CD4-positive, CD25-positive, alpha-beta regulatory T cell (primary cell): ENCODE data around the gene JUP. TPM values are rescaled to one million over a fixed set of nuclear protein-coding genes. Genes with fewer than 3 reads are reported as not detected.

Experiments used
- ATAC-seq, 2 donors: fragments of 150-1000 bp; cut with Tn5 transposase; one replicate each; pipeline ENCODE4 v1.10.0; 2021; ENCODE audit warnings: low read depth in 2 of 2, moderate number of reproducible peaks in 2 of 2, moderate library complexity in 1 of 2
- DNase-seq, 3 donors: peaks; one replicate each; pipeline versions ENCODE4 v3.0.0 to v3.0.0-alpha.2; 2012 to 2022; ENCODE audit warnings: mixed read lengths in 1 of 3
- H3K27ac ChIP-seq: one replicate; pipeline ENCODE4 v1.7.0; 2013; ENCODE audit warnings: mild to moderate bottlenecking, low read length; ENCODE audit not compliant: insufficient read depth, poor library complexity, severe bottlenecking
- H3K27me3 ChIP-seq: one replicate; pipeline ENCODE4 v1.7.0; 2013; ENCODE audit warnings: low read length; ENCODE audit not compliant: control insufficient read depth, insufficient read depth
- H3K36me3 ChIP-seq: one replicate; pipeline ENCODE4 v1.7.0; 2013; ENCODE audit warnings: mild to moderate bottlenecking, low read length, moderate library complexity; ENCODE audit not compliant: control insufficient read depth, insufficient read depth
- H3K4me1 ChIP-seq: 2 replicates; pipeline ENCODE4 v1.7.0; 2013; ENCODE audit warnings: mild to moderate bottlenecking, low read length; ENCODE audit not compliant: insufficient read depth, control insufficient read depth, poor library complexity, severe bottlenecking
- H3K4me3 ChIP-seq: one replicate; pipeline ENCODE4 v1.7.0; 2013; ENCODE audit warnings: low read depth, mild to moderate bottlenecking, low read length, moderate library complexity
- H3K9me3 ChIP-seq, 2 experiments: 1 replicate in 1 of 2; 2 replicates in 1 of 2; pipeline ENCODE4 v1.7.0; 2013; ENCODE audit warnings: low read length in 2 of 2, mild to moderate bottlenecking in 1 of 2, moderate library complexity in 1 of 2; ENCODE audit not compliant: control insufficient read depth in 2 of 2
- H3K27ac Mint-ChIP-seq, 3 donors: one replicate each; pipeline ENCODE4 v1.8.0; 2020 to 2022; ENCODE audit warnings: mild to moderate bottlenecking in 3 of 3, mixed read lengths in 3 of 3, moderate library complexity in 2 of 3
- H3K27me3 Mint-ChIP-seq: one replicate; pipeline ENCODE4 v1.8.0; 2022; ENCODE audit warnings: mild to moderate bottlenecking, mixed read lengths
- H3K36me3 Mint-ChIP-seq: one replicate; pipeline ENCODE4 v1.8.0; 2020; ENCODE audit warnings: mixed read lengths
- H3K4me1 Mint-ChIP-seq, 4 donors: one replicate each; pipeline ENCODE4 v1.8.0; 2020 to 2022; ENCODE audit warnings: mixed read lengths in 4 of 4, mild to moderate bottlenecking in 1 of 4
- H3K4me3 Mint-ChIP-seq, 4 donors: one replicate each; pipeline ENCODE4 v1.8.0; 2020 to 2022; ENCODE audit warnings: mild to moderate bottlenecking in 4 of 4, mixed read lengths in 4 of 4, moderate library complexity in 3 of 4
- H3K9me3 Mint-ChIP-seq, 7 donors: one replicate each; pipeline ENCODE4 v1.8.0; 2020 to 2022; ENCODE audit warnings: mixed read lengths in 7 of 7, mild to moderate bottlenecking in 3 of 7, moderate library complexity in 2 of 7
- polyA plus RNA-seq, 4 donors: library from polyadenylated mRNA; unstranded; fragments of 300-500 nt; fragmentation: Illumina TruSeq; gene quantifications; one replicate each; pipeline ENCODE4 v1.2.3, GENCODE V29; 2021
- total RNA-seq: library from RNA; stranded (reverse); gene quantifications from one replicate; pipeline ENCODE4 v1.2.3, GENCODE V29; 2022

Gene JUP
- total and polyA plus RNA-seq, 5 donors from 2014 or later = 0.32 to 1.3 (median 0.33) TPM; not detected in 2

DNA sequence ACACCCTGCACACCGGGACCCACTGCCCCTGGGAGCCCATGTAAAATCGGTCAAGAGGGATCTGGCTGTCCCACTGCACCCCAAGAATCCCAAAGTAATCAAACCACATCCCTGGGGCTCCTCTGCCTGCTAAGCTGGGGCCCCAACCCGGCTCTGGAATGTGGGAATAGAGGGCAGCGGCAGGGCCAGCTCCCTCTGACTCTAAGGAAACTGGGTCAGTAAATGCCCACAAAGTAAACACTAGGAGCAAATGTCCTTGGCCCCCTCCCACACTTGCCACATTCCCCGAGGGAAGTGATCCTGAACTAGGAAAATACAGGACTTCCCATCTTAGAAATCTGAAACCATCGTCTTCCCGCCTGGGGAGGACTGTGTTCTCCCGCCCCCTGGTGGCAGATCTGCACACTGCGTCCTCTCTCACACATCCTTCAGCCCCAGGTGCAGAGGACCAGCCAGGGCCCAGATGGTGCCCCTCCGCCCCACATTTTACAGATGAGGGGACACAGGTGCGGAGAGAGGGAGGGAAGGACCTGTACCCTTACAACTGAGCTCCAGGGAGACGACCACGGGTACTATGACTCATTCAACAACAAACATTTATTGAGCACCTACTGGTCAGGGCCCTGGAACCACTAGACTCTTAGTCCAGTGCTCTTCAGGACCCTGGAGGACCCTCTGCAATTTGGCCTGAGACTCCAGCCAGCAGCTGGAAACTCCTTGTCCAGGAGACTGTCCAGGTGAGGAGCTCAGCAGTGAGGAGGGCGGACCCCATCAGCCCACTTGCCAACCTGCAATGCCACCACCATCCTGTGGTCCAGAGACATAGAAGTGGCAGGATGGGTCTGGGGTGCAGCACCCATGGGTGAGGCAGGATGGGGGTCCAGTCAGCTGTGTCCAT is 15.1 kb upstream of the JUP start:
- no peaks in the 10 kb centered on the region for H3K9me3 Mint-ChIP-seq
- H3K36me3 Mint-ChIP-seq = peaks cover 3% of the 10 kb centered on the region
- DNase-seq = peak; percentile 54 to 65 (median 64)
- Histone ChIP-seq H3K36me3 (no peaks in the 10 kb centered on the region), H3K4me3 (no peak overlapping the region), H3K9me3 (no peaks in the 10 kb centered on the region), H3K4me1 (peaks cover 4% of the 10 kb centered on the region), H3K27ac (no peak overlapping the region), H3K27me3 (no peaks in the 10 kb centered on the region)
- H3K27me3 Mint-ChIP-seq = peaks cover under 1% of the 10 kb centered on the region
- H3K4me3 Mint-ChIP-seq = no peak overlapping the region
- H3K4me1 Mint-ChIP-seq = peaks cover 3 to 10% (median 5%) of the 10 kb centered on the region in 4 donors
- peak; percentile 74 to 81 for ATAC-seq
- peak overlapping the region in 2 of 3 donors; percentile 17 to 88 for H3K27ac Mint-ChIP-seq

- Histone ChIP-seq H3K27ac (no peak overlapping the region), H3K36me3 (no peaks in the 10 kb centered on the region), H3K4me1 (peaks cover 4% of the 10 kb centered on the region), H3K4me3 (no peak overlapping the region), H3K27me3 (no peaks in the 10 kb centered on the region), H3K9me3 (no peaks in the 10 kb centered on the region)
- ATAC-seq (no peak), DNase-seq (no peak)
- Mint-ChIP-seq H3K27ac (no peak overlapping the region), H3K27me3 (peaks cover 6% of the 10 kb centered on the region), H3K4me1 (peaks cover 3 to 10% (median 5%) of the 10 kb centered on the region in 4 donors), H3K9me3 (no peaks in the 10 kb centered on the region), H3K36me3 (peaks cover 3% of the 10 kb centered on the region), H3K4me3 (peak overlapping the region in 1 of 4 donors; percentile 9)
Measured at GRCh38 chr17:41800601-41801373, 14.3 kb upstream of the JUP start.

DNA sequence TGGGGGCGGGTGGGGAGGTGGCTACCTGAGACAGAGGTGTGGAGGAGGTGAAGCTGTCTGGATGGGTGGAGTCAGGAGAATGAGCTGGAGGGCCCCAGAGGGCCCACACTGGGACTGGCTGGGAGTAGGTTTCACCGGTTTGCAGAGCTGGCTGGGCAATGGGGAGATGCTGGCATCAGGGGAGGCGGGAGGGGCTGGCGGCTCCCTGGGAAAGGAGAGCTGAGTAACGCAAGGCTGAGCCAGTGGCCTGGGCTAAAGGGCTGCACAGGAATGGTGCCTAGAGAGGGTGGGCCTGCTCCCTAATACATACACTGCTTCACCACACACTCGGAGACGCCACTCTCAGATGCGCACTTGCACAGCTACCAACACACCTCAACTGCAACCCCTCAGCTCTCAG is 12.9 kb upstream of the JUP start:
- Histone ChIP-seq H3K9me3 (no peaks in the 10 kb centered on the region), H3K36me3 (no peaks in the 10 kb centered on the region), H3K27ac (no peak overlapping the region), H3K4me3 (no peak overlapping the region), H3K4me1 (peaks cover 4% of the 10 kb centered on the region), H3K27me3 (no peaks in the 10 kb centered on the region)
- Mint-ChIP-seq H3K4me1 (peaks cover 3 to 10% (median 5%) of the 10 kb centered on the region in 4 donors), H3K36me3 (peaks cover 3% of the 10 kb centered on the region), H3K27ac (no peak overlapping the region), H3K27me3 (peaks cover 11% of the 10 kb centered on the region), H3K4me3 (peak overlapping the region in 1 of 4 donors; percentile 15), H3K9me3 (no peaks in the 10 kb centered on the region)
- DNase-seq = no peak
- no peak for ATAC-seq

- Mint-ChIP-seq H3K4me1 (peaks cover 3 to 10% (median 5%) of the 10 kb centered on the region in 4 donors), H3K9me3 (no peaks in the 10 kb centered on the region), H3K36me3 (peaks cover 3% of the 10 kb centered on the region), H3K27ac (no peak overlapping the region), H3K4me3 (no peak overlapping the region), H3K27me3 (peaks cover 11% of the 10 kb centered on the region)
- Histone ChIP-seq H3K36me3 (no peaks in the 10 kb centered on the region), H3K4me3 (no peak overlapping the region), H3K9me3 (no peaks in the 10 kb centered on the region), H3K4me1 (peaks cover 4% of the 10 kb centered on the region), H3K27me3 (no peaks in the 10 kb centered on the region), H3K27ac (no peak overlapping the region)
- no peak for ATAC-seq
- no peak for DNase-seq
Measured at GRCh38 chr17:41797377-41797776, 10.9 kb upstream of the JUP start.

DNA sequence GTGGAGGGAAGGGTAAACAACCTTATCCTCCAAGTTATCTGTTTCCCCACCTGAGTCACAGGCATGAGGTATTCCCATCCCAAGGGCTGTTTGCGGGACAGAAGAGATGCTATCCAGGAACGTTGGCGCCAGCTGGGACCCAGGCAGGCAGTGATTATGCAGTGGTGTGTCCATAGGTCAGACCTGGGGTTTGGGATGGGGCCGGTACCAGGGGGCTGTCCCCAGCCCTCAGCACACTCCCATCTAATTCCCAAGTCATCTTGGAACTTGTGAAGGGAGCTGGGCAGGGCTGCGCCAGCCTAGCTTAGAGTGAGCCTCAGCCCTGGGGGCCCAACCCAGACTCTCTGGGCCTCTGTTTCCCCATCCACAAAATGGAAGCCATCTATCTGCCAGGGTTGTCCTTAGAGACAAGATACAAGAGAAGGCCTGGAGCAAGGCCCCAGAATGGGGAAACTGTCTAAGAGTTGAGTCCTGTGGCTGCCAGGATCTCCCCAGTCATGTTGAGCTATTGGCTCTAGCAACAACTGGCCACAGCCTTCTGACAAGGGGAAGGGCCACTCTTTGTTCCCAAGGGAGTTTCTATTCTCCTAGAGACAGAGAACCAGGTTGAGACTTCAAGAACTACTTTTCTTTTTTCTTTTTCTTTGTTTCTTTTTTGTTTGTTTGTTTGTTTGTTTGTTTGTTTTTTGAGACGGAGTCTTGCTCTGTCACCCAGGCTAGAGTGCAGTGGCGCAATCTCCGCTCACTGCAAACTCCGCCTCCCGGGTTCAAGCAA is 9.8 kb upstream of the JUP start:
- H3K9me3 ChIP-seq = no peaks in the 10 kb centered on the region
- H3K27ac ChIP-seq = no peak overlapping the region
- Mint-ChIP-seq H3K4me3 (no peak overlapping the region), H3K36me3 (no peaks in the 10 kb centered on the region), H3K27me3 (peaks cover 11% of the 10 kb centered on the region), H3K4me1 (peaks cover 0 to 4% (median under 1%) of the 10 kb centered on the region in 4 donors), H3K27ac (no peak overlapping the region), H3K9me3 (no peaks in the 10 kb centered on the region)
- ATAC-seq (no peak), DNase-seq (no peak)
- H3K36me3 ChIP-seq = no peaks in the 10 kb centered on the region
- H3K27me3 ChIP-seq = no peaks in the 10 kb centered on the region
- H3K4me3 ChIP-seq = no peak overlapping the region
- peaks cover 2% of the 10 kb centered on the region for H3K4me1 ChIP-seq

DNA sequence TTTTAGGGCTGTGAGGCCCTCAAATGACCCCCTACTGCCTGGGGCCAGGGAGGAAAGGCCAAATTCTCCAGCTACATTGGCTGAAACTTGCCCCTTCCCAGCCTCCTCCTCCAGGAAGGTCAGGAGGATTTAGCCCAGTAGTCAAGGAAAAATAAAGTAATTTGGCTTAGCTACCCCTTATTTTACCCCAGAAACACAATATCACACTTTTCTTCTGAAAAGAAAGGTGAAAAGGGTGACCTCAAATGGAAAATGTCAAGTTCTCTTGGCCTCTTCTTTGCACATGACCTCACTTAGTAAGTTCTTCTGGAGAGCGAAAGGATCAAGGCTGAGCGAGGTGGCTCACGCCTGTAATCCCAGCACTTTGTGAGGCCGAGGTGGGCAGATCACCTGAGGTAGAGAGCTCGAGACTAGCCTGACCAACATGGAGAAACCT is 8.0 kb upstream of the JUP start:
- H3K27ac ChIP-seq = no peak overlapping the region
- Mint-ChIP-seq H3K9me3 (no peaks in the 10 kb centered on the region), H3K4me3 (no peak overlapping the region), H3K27me3 (peaks cover 11% of the 10 kb centered on the region), H3K27ac (no peak overlapping the region), H3K4me1 (peaks cover 0 to 3% (median 0%) of the 10 kb centered on the region in 4 donors), H3K36me3 (no peaks in the 10 kb centered on the region)
- no peak for DNase-seq
- H3K36me3 ChIP-seq = no peaks in the 10 kb centered on the region
- ATAC-seq = no peak
- no peak overlapping the region for H3K4me3 ChIP-seq
- H3K27me3 ChIP-seq = no peaks in the 10 kb centered on the region
- no peaks in the 10 kb centered on the region for H3K9me3 ChIP-seq
- H3K4me1 ChIP-seq = no peaks in the 10 kb centered on the region

- Mint-ChIP-seq H3K4me3 (no peak overlapping the region), H3K4me1 (peaks cover 0 to 6% (median 0%) of the 10 kb centered on the region in 4 donors), H3K9me3 (no peaks in the 10 kb centered on the region), H3K27ac (no peak overlapping the region), H3K36me3 (no peaks in the 10 kb centered on the region), H3K27me3 (peaks cover 14% of the 10 kb centered on the region)
- Histone ChIP-seq H3K27me3 (no peaks in the 10 kb centered on the region), H3K4me3 (no peak overlapping the region), H3K36me3 (no peaks in the 10 kb centered on the region), H3K27ac (no peak overlapping the region), H3K4me1 (no peaks in the 10 kb centered on the region), H3K9me3 (no peaks in the 10 kb centered on the region)
- DNase-seq (no peak), ATAC-seq (no peak)
Measured at GRCh38 chr17:41793784-41794539, 7.5 kb upstream of the JUP start.
